HG03095 (cell line): Measurements from ENCODE around the gene ZMPSTE24.

Experiments used
- ATAC-seq: cut with Tn5 transposase; IDR thresholded peaks from one replicate; pipeline ENCODE4 v1.9.1; 2021; ENCODE audit warnings: moderate library complexity; ENCODE audit not compliant: unreplicated experiment

ZMPSTE24 gene

DNA sequence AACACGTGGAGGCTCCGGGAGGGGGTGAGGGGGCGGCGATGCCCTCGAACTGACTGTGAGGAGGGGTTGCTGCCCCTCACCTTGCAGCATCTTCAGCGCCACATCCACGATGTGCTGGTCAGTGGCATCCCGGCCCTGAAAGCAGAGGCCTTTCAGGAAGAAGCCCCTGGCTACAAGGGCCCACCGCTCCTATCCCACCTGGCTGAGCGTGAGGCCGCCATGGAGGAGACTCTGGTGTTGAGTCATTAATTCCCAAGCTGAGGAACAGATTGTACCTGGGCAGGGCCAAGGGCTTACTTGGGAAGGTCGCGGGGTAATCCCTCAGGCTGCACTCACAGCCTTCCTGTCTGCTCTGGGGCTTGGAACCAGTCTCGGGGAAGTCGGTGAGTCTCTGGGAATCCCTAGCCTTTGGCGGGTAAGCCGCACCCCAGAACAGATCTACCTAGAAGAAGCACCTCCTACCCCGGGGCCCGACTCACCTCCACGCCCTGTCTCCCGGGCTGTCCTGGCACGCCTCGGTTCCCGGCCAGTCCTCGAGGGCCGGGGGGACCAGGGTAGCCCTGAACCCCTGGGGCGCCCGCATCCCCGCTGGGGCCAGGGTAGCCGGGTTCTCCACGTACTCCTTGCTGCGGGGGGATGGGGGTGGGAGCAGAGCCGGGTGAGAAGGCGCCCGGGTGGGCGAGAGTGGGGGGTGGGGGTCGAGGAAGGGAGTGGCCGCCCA lies 45.2 kb downstream of the ZMPSTE24 start:
- no peak for ATAC-seq

DNA sequence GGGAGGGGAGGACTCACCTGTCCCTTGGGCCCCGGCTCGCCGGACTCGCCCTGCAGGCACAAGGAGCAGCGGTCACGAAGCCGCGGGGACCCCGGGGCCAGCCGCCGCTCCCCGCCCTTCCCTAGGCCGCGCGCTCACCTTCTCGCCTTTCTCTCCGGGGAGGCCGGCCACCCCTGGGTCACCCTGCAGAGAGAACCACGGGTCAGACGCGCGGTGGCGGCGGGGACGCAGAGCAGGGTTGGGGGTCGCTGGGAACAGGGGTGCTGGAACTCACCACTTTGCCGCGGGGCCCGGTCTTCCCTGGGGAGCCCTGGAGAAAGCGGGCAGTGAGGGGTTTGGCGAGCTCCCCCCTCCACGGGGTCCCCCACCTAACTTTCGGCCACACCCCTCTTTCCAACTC lies 45.8 kb downstream of the ZMPSTE24 start:
- no peak for ATAC-seq

DNA sequence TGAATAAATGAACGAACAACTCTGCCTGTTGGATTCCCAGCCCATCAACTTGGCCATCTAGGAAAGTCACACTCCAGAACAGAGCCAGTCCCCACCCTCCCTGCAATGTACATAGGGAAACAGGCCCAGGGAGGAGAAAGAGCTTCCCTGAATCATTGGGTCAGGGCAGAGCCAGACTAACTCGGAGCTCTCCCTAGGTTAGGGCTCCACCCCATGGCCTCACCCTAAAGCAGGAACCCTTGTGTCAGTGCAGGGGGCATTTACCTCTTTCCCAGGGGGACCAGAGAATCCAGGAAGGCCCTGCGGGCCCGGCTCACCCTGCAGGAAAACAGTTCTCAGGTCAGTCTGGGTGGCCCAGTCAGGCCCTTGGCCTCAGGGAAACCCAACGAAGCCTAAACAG lies 47.4 kb downstream of the ZMPSTE24 start:
- no peak for ATAC-seq

DNA sequence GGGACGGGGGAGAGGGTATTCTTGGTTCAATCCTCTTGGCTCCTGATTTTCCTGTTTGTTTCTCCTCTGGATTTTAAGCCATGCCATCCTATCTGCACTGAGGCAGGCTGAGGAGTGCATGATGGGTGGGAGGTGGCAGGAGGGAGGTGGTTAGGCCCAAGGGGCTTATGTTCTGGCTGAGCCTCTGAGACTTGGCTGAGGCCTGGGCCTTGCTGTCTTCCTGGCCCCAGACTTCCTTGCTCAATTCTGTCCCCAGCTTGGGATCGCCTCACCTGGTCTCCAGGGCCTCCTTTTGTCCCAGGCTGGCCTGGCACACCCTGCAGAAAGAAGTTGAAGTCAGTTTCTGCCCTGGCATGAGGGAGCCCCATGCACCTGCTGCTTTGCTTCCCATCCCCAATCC lies 47.8 kb downstream of the ZMPSTE24 start:
- ATAC-seq: no peak

DNA sequence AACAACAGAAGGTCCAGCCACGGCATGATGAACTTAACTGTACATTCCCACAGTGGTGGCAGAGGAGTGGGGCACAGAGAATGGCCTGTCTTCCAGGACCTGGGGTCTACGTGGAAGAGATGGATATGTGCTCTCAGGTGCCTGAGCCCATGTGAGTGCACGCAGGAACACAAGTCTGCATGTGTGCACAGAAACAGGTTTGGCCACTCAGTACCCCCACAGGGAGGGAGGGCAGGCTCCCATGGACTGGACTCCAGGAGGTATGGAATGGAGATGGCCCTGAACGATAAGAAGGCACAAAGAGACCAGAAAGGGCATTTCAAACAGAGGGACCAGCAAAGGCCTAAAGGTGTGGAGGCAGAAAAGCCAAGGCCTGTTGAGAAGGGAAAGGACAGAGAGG lies 48.3 kb downstream of the ZMPSTE24 start:
- no peak for ATAC-seq

DNA sequence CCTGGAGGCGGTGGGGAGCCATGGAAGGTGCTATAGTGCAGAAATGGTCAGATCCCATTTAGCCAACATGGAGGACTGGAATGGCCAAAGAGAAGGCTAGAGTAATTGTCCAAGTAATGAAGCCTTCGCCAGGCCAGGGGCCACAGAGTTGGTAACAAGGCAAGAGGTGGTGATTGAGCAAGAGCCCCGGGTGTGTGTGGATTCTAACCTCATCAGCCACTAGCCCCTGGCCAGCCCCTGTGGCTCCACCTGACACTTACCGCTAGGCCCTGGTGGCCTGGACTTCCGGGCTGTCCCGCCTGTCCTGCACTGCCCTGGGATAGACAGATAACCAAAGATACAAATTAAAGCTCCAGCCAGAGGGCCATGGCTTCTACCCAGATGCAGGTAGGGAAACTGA lies 49.1 kb downstream of the ZMPSTE24 start:
- no peak for ATAC-seq

DNA sequence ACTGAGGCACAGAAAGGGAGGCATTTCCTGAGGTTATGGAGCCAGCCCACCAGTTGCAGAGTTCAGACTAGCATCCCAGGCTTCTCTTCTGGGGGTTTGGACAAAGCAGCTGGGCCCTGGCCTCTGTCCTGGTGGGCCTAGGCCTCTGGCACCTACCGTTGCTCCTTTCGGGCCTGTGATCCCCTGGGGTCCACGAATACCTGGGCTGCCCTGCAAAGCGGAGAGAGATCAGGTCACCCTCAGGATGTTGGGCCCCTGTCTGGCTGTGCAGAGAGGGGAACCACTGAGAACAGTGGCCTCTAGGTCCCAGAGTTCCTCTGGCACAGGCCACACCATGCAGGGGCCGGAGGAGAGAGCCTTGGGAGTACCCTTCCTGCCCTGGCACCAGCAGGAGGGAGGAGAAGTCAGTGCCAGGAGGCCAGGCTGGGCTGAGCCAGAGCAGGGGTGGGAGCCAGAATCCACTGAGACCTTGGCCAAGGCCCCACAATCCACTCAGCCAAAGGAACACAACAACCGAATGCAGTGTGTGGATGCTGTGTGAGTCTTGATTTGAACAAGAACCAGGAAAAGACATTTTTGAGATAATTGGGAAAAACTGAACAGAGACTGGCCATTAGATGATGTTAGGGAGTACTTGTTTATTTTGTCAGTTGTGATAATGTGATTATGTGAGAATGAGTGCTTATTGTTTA lies 50.1 kb downstream of the ZMPSTE24 start:
- no peak for ATAC-seq

DNA sequence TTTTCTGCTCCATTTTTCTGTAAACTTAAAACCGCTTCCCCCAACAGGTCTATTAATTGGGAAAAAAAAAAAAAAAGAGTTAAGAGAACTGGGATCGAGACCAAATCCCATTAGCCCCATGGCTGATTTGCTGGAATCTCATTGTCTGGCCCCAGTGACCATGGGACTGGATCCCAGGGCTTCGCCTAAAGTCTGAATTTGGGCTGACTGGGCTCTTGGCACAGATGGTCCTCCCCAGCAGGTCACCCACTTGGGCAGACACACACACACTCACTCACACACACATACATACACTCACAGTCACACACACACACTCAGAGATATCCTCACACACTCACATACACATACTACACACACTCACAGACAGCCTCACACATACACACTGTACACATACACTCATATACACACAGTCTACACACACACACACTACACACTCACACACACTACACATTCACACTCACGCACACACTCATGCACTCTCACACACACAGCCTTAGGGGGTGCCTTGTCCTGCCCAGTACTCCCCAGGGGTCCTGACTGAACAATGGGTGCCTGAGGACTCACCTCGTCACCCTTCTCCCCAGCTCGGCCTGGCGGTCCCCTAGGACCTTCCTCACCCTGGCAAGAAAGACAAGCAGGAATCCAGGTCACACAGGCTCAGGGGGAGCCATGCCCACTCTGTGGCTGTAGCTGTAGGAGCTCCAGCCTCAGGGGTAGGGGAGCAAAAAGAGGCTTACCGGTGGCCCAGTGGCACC lies 51.5 kb downstream of the ZMPSTE24 start:
- no peak for ATAC-seq

DNA sequence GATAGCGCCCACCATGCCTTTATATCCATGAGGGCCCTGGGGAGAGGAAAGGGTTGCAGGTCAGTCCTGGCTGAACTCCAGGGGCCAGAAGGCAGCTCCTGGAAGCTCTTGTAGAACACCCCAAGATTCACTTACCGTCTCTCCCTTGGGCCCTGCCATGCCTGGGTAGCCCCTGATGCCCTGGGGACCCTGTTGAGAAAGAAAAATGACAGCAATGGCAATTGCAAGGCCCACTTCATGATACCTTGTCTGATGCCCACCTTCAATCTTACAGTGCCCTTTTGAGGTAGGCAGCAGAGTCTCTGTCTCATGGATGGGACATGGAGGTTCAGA lies 52.1 kb downstream of the ZMPSTE24 start:
- ATAC-seq: no peak

DNA sequence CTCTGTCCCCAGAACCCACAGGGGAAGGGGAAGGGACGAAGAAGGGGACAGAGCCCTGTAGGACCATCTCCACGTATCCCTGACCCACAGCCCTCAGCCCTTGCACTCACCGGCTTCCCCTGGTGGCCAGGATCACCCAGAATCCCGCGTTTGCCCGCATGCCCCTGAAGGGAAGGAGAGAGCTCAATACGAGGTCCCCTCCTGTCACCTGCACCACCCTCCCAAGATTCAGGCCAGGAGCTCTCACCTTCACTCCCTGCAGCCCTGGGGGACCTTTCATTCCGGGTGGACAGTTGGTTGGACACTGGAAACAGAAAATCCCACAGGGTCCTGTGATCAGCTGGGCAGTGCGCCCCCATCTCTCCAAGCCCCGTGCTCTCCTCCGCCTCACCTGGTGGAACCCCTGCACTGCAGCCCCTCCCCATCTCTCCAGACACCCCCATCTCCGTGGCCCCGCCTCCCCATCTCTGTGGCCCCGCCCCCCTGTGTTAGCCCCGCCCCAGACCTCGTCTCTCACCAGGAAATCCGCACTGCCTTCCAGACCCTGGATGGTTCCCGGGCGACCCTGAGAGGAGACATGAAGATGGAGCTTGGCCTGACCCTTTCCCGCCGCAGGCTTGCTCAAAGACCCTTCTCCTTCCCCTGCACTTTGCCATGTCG lies 53.1 kb downstream of the ZMPSTE24 start:
- ATAC-seq: no peak

DNA sequence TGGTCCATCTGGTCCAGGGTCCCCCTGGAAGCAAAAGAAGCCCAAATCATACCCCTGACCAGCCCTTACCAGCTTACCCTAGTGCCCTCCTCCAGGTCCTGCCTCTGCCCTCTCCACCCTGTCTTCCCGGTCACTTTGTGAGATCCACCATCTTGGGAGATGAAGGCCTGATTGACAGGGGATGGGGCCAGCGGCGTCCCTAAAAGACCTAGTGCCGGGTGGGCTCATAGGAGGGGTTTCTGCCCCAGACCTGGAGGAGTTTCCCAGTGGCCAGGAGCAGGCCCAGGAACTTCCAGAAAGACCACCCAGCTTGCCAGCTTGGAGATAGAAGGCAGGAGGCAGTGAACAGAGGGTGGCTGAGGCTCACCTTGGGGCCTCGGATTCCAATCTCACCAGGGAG lies 53.7 kb downstream of the ZMPSTE24 start:
- ATAC-seq: no peak

DNA sequence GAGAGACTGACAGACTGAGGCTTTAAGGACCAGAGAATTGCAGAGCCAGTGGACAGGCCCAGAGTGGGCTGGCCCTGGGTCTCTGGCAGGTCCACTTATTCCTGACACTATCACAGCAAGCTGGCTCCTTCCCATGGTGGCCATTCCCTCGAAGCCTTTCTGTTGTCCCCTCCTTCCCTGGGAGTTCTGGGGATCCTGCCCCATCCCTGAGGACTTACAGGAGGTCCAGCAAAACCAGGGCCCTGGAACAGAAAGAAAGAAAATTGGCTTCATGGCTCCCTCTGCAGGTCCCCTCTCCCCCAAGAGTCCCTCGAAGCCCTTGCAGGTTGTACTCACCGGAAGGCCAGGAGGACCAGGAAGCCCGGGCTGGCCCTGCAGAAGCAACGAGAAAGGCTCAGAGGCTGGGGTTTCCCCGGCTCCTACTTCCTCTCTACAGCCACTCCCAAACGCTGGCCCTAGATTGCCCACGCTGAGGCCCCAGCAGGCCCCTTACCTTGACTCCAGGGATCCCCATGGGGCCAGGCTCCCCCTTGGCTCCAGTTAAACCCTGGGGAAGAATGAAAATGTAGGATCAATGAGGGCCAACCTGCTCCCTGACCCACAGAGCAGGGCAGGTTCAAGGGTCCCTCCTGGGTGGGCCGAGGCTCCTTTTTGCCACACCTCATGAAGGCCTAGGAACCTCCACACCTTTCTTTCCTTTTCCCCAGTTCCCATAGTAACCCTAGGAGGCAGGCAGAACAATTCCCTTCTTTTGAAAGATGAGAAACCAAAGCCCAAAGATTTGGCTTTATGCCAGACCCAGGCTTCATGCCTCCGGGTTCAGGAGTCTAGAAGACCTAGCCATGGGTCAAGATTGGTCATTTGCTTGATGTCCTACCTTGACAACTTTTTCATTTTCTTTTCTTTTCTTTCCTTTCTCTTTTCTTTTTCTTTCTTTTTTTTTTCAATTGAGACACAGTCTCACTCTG lies 54.5 kb downstream of the ZMPSTE24 start:
- no peak for ATAC-seq

DNA sequence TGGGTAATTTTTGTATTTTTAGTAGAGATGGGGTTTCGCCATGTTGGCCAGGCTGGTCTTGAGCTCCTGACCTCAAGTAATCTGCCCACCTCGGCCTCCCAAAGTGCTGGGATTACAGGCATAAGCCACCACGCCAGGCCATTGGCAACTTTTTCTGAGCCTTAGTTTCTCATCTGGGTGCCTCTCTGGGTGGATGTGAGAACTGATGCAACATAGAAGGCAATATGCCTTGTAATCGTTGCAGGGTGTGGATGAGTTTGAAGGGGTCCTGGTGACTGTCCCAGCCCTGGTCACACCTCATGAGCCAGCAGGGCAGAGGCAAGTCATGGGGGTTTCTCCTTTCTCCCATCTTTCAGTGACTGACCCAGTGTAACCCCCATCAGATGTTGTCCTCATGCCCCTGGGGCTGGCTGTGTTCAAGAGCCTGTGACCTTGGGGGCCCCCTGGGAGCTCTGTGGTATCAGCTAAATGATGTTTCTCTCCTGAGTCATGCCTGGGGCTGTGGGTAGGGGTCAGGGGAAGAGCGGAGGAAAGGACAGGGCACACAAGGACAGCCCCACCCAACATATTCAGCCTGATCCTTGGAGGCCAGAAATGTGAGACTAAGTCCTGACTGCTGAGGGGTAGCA lies 55.4 kb downstream of the ZMPSTE24 start:
- ATAC-seq: no peak

DNA sequence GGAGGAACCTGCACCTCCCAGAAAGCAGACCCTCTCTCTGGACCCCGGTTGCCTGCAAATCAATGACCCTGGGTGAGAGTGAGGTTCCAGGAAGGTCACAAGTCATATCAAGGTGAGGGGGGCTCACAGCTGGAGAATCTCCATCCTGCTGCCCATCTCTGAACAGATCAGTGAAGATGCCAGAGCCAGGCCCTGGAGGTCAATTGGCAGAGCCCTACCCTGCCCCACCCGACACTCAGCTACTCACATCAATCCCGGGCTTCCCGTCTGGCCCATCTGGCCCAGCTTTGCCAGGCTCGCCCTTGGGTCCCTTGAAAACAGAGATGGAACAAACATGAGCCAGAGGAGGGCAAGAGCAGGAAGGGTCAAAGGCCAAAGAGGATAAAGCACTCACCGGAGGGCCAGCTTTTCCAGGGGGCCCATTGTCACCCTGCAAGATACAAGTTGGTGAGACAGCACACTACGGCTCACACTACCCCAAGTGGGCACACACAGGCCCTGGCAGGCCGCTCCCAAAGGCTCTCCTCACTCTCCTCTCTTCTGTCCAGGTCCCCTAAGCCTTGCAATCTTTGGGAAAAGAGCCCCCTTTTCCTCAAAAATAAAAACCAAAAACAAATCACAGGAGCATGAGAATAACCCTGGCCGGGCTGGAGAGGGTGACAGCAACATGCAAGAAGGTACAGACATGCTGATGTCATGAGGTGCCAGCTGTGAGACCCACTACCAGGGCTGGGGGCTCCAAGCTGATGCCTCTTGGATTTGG lies 56.1 kb downstream of the ZMPSTE24 start:
- no peak for ATAC-seq

DNA sequence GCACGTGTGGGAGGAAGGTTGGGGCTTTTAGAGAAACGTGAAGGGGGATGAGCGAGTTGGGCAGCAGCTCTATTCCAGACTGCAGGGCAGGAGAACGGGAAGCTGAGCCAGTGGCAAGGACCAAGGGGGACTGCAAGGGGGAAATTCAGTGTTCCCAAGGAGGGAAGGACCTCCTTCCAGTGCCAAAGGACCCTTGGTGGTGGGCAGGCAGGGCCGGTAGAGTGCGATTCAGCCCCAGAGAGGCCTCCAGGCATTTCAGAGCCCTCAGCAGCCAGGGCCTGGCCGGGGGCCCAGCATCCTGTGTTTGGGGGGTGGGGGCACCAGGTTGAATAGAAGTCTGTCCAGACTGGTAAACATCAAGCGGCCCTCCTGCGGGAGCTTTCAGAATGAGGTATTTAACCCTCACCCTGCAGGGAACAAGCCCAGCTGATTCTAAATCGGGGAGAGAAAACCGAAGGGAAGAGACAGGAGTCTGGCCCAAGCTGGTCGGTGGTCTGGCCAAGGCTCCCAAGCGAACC lies 56.7 kb downstream of the ZMPSTE24 start:
- ATAC-seq: no peak

DNA sequence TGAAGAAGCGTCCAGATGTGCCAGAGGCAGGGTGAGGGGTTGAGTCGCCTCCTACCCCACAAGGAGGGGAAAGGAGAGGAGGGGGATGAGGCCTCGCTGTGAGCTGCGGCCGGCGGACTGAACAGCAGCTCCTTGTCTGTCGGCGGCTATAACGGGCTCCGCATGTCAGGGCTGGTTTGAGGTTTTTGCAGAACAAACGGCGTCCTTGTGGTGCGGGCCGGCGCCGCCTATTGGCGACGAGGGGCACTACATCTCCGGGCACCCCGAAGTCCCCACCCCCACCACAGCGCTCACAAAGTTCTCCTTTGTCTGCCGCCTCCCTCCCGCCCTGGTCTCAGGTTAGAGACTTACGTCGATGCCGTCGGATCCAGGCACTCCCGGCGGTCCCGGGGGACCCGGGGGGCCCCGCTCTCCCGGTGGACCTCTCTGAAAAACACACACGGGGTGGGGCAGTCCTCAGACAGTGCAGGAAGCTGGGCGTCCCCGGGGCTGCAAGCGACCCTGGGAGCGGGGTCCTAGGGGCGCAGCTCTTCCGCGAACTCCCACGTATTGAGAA lies 57.3 kb downstream of the ZMPSTE24 start:
- no peak for ATAC-seq

DNA sequence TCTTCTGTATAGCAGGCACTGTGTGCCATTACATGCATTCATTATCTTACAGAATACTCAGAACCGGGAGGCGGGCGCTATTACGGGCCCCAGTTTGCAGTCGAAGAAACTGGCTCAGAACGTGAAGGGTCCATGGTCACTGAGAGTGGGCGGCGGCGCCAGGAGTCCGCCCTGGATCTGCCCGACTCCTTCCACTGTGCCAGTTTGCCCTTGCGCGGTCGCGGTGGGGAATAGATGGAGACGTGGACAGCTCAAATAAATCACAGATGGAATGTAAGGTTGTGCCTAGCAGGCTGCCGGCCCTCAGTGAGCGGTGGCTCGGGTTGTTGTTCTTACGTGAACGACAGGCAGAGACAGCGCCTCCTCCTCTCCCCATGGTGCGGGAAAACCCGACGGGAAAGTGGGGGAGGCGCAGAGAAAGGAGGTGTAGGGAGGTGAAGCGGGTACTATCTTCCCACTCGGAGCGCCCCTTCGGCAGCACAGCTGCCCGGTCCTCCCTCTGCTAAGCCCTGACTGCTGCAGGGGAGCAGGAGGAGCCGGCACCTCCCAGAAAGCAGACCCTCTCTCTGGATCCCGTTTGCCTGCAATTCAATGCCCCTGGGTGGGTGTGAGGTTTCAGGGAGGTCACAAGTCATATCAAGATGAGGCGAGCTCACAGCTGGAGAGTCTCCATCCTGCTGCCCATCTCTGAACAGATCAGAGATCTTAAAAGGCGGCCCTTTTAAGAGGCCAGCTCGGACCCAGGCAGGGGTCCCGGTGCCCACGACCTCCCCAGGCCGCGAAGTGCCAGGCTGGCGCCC lies 58.0 kb downstream of the ZMPSTE24 start:
- no peak for ATAC-seq
